GM23248 (cell line): ENCODE data around the gene PLVAP. TPM values are rescaled to one million over a fixed set of nuclear protein-coding genes. Genes with fewer than 3 reads are reported as not detected.

ENCODE experiments used
- DNase-seq: peaks from one replicate; pipeline ENCODE4 v3.0.0-alpha.2; 2015
- H2AFZ ChIP-seq: fragments of 200-600 bp; sonication (generic); 2 replicates; pipeline ENCODE4 v1.6.1; 2016; ENCODE audit warnings: antibody characterized with exemption
- H3F3A ChIP-seq: fragments of 200-600 bp; sonication (generic); 2 replicates; pipeline ENCODE4 v1.6.1; 2016; ENCODE audit warnings: mild to moderate bottlenecking, antibody characterized with exemption, mixed run types; ENCODE audit not compliant: insufficient read depth
- H3K27ac ChIP-seq: fragments of 200-600 bp; sonication (generic); 2 replicates; pipeline ENCODE4 v1.5.1; 2016; ENCODE audit warnings: mild to moderate bottlenecking
- H3K27me3 ChIP-seq: fragments of 200-600 bp; sonication (generic); replicated peaks from 2 replicates; pipeline ENCODE4 v1.6.1; 2016; ENCODE audit warnings: mild to moderate bottlenecking; ENCODE audit not compliant: insufficient read depth
- H3K36me3 ChIP-seq: fragments of 200-600 bp; sonication (generic); 2 replicates; pipeline ENCODE4 v1.6.1; 2016; ENCODE audit warnings: low read depth, mild to moderate bottlenecking
- H3K4me1 ChIP-seq: fragments of 200-600 bp; sonication (generic); 2 replicates; pipeline ENCODE4 v1.6.1; 2016; ENCODE audit warnings: mild to moderate bottlenecking; ENCODE audit not compliant: insufficient read depth
- H3K4me2 ChIP-seq: fragments of 200-600 bp; sonication (generic); one replicate; pipeline ENCODE4 v1.6.1; 2016; ENCODE audit warnings: mild to moderate bottlenecking; ENCODE audit not compliant: unreplicated experiment
- H3K4me3 ChIP-seq: fragments of 200-600 bp; sonication (generic); 2 replicates; pipeline ENCODE4 v1.5.1; 2016; ENCODE audit warnings: mild to moderate bottlenecking
- H3K79me2 ChIP-seq: fragments of 200-600 bp; sonication (generic); 2 replicates; pipeline ENCODE4 v1.6.1; 2016; ENCODE audit warnings: mild to moderate bottlenecking; ENCODE audit not compliant: insufficient read depth
- H3K9ac ChIP-seq: fragments of 200-600 bp; sonication (generic); 2 replicates; pipeline ENCODE4 v1.6.1; 2016; ENCODE audit warnings: mild to moderate bottlenecking
- H3K9me2 ChIP-seq: fragments of 200-600 bp; sonication (generic); 2 replicates; pipeline ENCODE4 v1.6.1; 2016; ENCODE audit warnings: mixed run types, mild to moderate bottlenecking, moderate library complexity; ENCODE audit not compliant: insufficient read depth
- H3K9me3 ChIP-seq: fragments of 200-600 bp; sonication (generic); one replicate; pipeline ENCODE4 v1.6.1; 2017; ENCODE audit warnings: low read depth
- H4K20me1 ChIP-seq: fragments of 200-600 bp; sonication (generic); 2 replicates; pipeline ENCODE4 v1.6.0; 2016; ENCODE audit not compliant: insufficient read depth
- EZH2 ChIP-seq: fragments of 200-600 bp; sonication (generic); IDR thresholded peaks from 2 replicates; pipeline ENCODE4 v1.6.1; 2018; ENCODE audit warnings: antibody characterized with exemption, mild to moderate bottlenecking; ENCODE audit not compliant: insufficient read depth, poor library complexity, severe bottlenecking
- EZH2phosphoT487 ChIP-seq: fragments of 200-600 bp; sonication (generic); IDR thresholded peaks from 2 replicates; pipeline ENCODE4 v1.6.1; 2018; ENCODE audit warnings: antibody characterized with exemption, moderate library complexity, mild to moderate bottlenecking, low read depth; ENCODE audit not compliant: insufficient read depth
- WGBS, 2 experiments: methylation state at CpG; one replicate each; pipeline ENCODE4 v1.1.6; 2015 to 2017; ENCODE audit warnings: low lambda C conversion rate in 2 of 2, low coverage in 1 of 2; ENCODE audit errors: missing lambda C conversion rate in 2 of 2; 5-methylcytosine and 5-hydroxymethylcytosine counted together
- in situ Hi-C: fragments of 300-500 bp; cut with MboI; formaldehyde crosslinking; loops from 2 replicates; pipeline ENCODE4 v1.15.0; 2020
- polyA plus RNA-seq: library from polyadenylated mRNA; unstranded; fragments of >200 nt; fragmentation: Nextera tagmentation; extraction: Ambion mirVana; gene quantifications from 2 replicates; pipeline ENCODE4 v1.2.1, GENCODE V29; 2016
- total RNA-seq: library from RNA; depleted of rRNA; stranded (reverse); fragments of >200 nt; shearing (Covaris generic); gene quantifications from 2 replicates; pipeline ENCODE4 v1.2.3, GENCODE V29; 2014

PLVAP gene
- total and polyA plus RNA-seq, 2 experiments from 2014 or later, result not detected

DNA sequence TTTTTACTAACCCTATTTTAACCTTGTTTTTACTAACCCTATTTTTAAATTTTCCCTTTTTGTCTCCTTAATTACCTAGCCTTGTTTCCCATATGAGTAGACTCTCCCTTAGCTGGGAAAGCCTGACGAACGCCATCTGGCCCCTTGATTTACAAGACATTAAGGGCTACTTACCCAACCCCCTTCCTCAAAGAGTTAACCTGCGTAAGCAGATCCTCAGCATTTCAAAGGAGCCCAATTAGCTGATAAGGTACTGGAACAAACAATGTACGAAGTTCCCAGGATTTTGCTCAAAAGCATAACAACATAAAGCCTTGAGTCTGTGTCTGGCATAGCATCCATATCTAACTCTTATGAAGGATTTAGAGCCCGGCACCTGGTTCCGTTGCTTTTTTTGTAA, 38.0 kb upstream of the PLVAP start:
- Histone ChIP-seq H3K9ac (no peak overlapping the region), H3K9me2 (no peaks in the 10 kb centered on the region), H3K4me2 (peak overlapping the region; percentile 62), H3K79me2 (no peaks in the 10 kb centered on the region), H3K4me3 (no peak overlapping the region), H3K27ac (no peak overlapping the region), H3F3A (0 out of 2 replicates have a peak, but pooled peaks cover 8% of the 10 kb centered on the region), H3K4me1 (peaks cover 3% of the 10 kb centered on the region; the same call in 1 of the 2 replicates), H3K9me3 (no peaks in the 10 kb centered on the region), H3K36me3 (no peaks in the 10 kb centered on the region), H2AFZ (peak overlapping the region; percentile 91; the same call in 1 of the 2 replicates), H3K27me3 (no peaks in the 10 kb centered on the region; the same call in 1 of the 2 replicates), H4K20me1 (no peaks in the 10 kb centered on the region)
- in situ Hi-C loops, result no loop called here
- DNase-seq, result no peak
- no peak for TF ChIP-seq EZH2phosphoT487
- no peak for TF ChIP-seq EZH2
- WGBS, 2 experiments, result 69 to 74% methylated on average over 6 of the region's 6 CpGs

DNA sequence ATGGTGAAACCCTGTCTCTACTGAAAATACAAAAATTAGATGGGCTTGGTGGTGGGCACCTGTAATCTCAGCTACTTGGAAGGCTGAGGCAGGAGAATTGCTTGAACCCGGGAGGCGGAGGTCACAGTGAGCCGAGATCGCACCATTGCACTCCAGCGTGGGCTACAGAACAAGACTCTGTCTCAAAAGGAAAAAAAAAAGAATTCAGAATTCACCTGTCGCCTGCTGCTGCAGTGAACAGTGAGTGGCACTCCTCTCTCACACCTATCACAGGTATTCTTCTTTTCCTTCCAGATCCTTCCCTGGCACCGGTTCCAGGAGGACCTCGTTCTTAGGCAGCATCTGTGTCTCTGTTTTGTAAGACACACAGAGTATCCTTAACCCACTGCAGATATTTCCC, 37.0 kb upstream of the PLVAP start:
- Histone ChIP-seq H3K36me3 (no peaks in the 10 kb centered on the region), H3K9me3 (no peaks in the 10 kb centered on the region)

DNA sequence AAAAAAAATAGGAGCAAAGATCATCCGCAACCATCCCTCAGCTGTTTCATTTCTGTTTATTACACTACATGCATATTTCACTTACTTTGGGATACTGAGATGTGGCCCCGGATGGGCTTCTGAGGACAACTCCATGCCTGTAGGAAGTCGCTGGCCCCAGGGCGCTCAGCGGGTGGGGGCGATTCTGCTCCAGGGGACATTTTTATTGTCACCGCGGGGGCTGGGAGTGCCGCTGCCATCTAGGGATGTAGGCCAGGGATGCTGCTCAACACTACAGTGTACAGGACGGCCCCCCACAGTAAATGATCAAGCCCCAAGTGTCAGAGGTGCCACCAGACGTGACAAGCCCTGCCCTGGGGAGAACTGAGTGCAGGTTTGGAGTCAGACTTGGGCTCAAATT, 34.7 kb upstream of the PLVAP start:
- DNase-seq, result no peak

More for the DNA sequence above, 37.0 kb upstream of the PLVAP start:
- Histone ChIP-seq H3K9me2 (no peaks in the 10 kb centered on the region), H3K79me2 (no peaks in the 10 kb centered on the region), H3K9ac (no peak overlapping the region), H3K27me3 (no peaks in the 10 kb centered on the region; the same call in 1 of the 2 replicates), H3K27ac (no peak overlapping the region), H3K4me1 (peaks cover 3% of the 10 kb centered on the region; the same call in 1 of the 2 replicates), H2AFZ (no peak overlapping the region), H3K4me2 (no peak overlapping the region), H4K20me1 (no peaks in the 10 kb centered on the region), H3F3A (0 out of 2 replicates have a peak, but pooled peaks cover 4% of the 10 kb centered on the region), H3K4me3 (no peak overlapping the region)
- in situ Hi-C loops, result no loop called here
- 71 to 78% methylated on average over 8 of the region's 8 CpGs for WGBS, 2 experiments
- TF ChIP-seq EZH2phosphoT487 (no peak), EZH2 (no peak)
- DNase-seq, result no peak

DNA sequence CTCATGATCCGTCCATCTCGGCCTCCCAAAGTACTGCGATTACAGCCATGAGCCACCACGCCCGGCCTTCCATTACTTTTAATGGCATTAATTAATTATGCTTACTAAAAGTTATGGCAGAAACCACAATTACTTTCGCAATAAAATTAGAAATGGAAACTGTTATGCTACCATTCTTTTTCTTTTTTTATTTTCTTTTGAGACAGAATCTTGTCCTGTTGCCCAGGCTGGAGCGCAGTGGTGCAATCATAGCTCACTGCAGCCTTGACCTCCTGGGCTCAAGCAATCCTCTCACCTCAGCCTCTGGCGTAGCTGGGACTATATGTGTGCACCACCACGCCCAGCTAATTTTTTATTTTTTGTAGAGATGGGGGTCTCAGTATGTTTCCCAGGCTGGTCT, 32.8 kb upstream of the PLVAP start:
- H3K27me3 ChIP-seq, result no peaks in the 10 kb centered on the region; the same call in 1 of the 2 replicates
- in situ Hi-C loops, result no loop called here
- no peaks in the 10 kb centered on the region for H3K79me2 ChIP-seq
- no peaks in the 10 kb centered on the region for H4K20me1 ChIP-seq
- no peaks in the 10 kb centered on the region for H3K9me3 ChIP-seq
- H3K4me2 ChIP-seq, result no peak overlapping the region
- H3K36me3 ChIP-seq, result no peaks in the 10 kb centered on the region
- H3K9ac ChIP-seq, result no peak overlapping the region
- no peaks in the 10 kb centered on the region for H3K4me1 ChIP-seq
- DNase-seq, result no peak
- no peak overlapping the region for H3K27ac ChIP-seq
- TF ChIP-seq EZH2phosphoT487 (no peak), EZH2 (no peak)
- H2AFZ ChIP-seq, result no peak overlapping the region
- no peaks in the 10 kb centered on the region for H3F3A ChIP-seq
- no peak overlapping the region for H3K4me3 ChIP-seq
- WGBS, 2 experiments, result 32 to 39% methylated on average over 9 of the region's 9 CpGs
- H3K9me2 ChIP-seq, result no peaks in the 10 kb centered on the region

More for the DNA sequence above, 34.7 kb upstream of the PLVAP start:
- H3K27ac ChIP-seq, result no peak overlapping the region
- H3K9ac ChIP-seq, result no peak overlapping the region
- whole genome bisulfite sequencing, 2 experiments, result 77 to 79% methylated on average over 11 of the region's 11 CpGs
- TF ChIP-seq EZH2 (no peak), EZH2phosphoT487 (no peak)
- no peak overlapping the region for H3K4me3 ChIP-seq
- no peak overlapping the region for H3K4me2 ChIP-seq
- no peaks in the 10 kb centered on the region for H3K36me3 ChIP-seq
- no peaks in the 10 kb centered on the region for H3K9me2 ChIP-seq
- in situ Hi-C loops, result no loop called here
- 0 out of 2 replicates have a peak, but pooled peaks cover 3% of the 10 kb centered on the region for H3K4me1 ChIP-seq
- H3K9me3 ChIP-seq, result no peaks in the 10 kb centered on the region
- no peaks in the 10 kb centered on the region for H3F3A ChIP-seq
- H3K27me3 ChIP-seq, result no peaks in the 10 kb centered on the region; the same call in 1 of the 2 replicates
- H3K79me2 ChIP-seq, result no peaks in the 10 kb centered on the region
- H4K20me1 ChIP-seq, result no peaks in the 10 kb centered on the region
- H2AFZ ChIP-seq, result no peak overlapping the region

DNA sequence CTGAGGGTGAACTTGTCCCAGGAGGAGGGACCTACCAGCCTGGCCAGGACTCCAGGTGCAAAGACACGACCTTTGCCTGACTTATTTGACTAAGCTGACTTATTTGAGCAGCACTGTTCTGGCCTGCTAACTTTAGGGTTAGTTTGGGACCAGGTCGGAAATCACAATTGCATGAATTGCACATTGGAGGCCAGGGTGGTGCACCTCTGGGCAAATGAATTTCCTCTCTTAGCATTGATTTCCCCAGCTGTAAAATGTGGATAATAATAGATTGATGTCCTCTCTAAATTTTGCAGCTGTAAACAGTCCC, 29.7 kb upstream of the PLVAP start:
- no peaks in the 10 kb centered on the region for H4K20me1 ChIP-seq
- WGBS, 2 experiments, result 72 to 80% methylated on average over 2 of the region's 2 CpGs
- H3F3A ChIP-seq, result no peaks in the 10 kb centered on the region
- H3K4me1 ChIP-seq, result no peaks in the 10 kb centered on the region
- H3K9me3 ChIP-seq, result no peaks in the 10 kb centered on the region
- no peak for DNase-seq
- H3K36me3 ChIP-seq, result no peaks in the 10 kb centered on the region
- no peak overlapping the region for H3K27ac ChIP-seq
- TF ChIP-seq EZH2 (no peak), EZH2phosphoT487 (no peak)
- H3K27me3 ChIP-seq, result no peaks in the 10 kb centered on the region
- no peaks in the 10 kb centered on the region for H3K79me2 ChIP-seq
- in situ Hi-C loops, result no loop called here
- no peak overlapping the region for H2AFZ ChIP-seq
- no peak overlapping the region for H3K9ac ChIP-seq
- H3K4me3 ChIP-seq, result no peak overlapping the region
- no peaks in the 10 kb centered on the region for H3K9me2 ChIP-seq
- H3K4me2 ChIP-seq, result no peak overlapping the region
